Aorta (tissue), 5 donors: Measurements from ENCODE around the gene URB1. TPM values are rescaled to one million over a fixed set of nuclear protein-coding genes. Genes with fewer than 3 reads are reported as not detected.
A peak's percentile ranks its signal among the peaks of the same experiment; 100 is the strongest.

Experiments used
- ATAC-seq: fragments of 200-7000 bp; cut with Tn5 transposase; one replicate; pipeline ENCODE4 v1.9.1; 2022; ENCODE audit warnings: moderate library complexity; ENCODE audit not compliant: low FRiP score
- DNase-seq, 2 donors: peaks; one replicate each; pipeline ENCODE4 v3.0.0-alpha.2; 2020
- H3K27ac ChIP-seq, 2 donors: one replicate each; pipeline ENCODE4 v1.5.1; 2013; ENCODE audit warnings: low read length in 2 of 2, mild to moderate bottlenecking in 2 of 2, moderate library complexity in 2 of 2, control low read depth in 1 of 2, inconsistent platforms in 1 of 2, low read depth in 1 of 2
- H3K27me3 ChIP-seq, 2 donors: one replicate each; pipeline ENCODE4 v1.6.1; 2013; ENCODE audit warnings: control low read depth in 1 of 2, low read length in 1 of 2, mild to moderate bottlenecking in 1 of 2, moderate library complexity in 1 of 2; ENCODE audit not compliant: insufficient read depth in 2 of 2, control insufficient read depth in 1 of 2
- H3K36me3 ChIP-seq, 2 donors: one replicate each; pipeline ENCODE4 v1.6.1; 2013; ENCODE audit warnings: control low read depth in 1 of 2, low read length in 1 of 2, mild to moderate bottlenecking in 1 of 2; ENCODE audit not compliant: insufficient read depth in 2 of 2, control insufficient read depth in 1 of 2
- H3K4me1 ChIP-seq, 2 donors: one replicate each; pipeline ENCODE4 v1.6.1; 2013; ENCODE audit warnings: low read length in 2 of 2, control low read depth in 1 of 2, mild to moderate bottlenecking in 1 of 2, moderate library complexity in 1 of 2; ENCODE audit not compliant: insufficient read depth in 2 of 2, control insufficient read depth in 1 of 2
- H3K4me3 ChIP-seq, 2 donors: one replicate each; pipeline ENCODE4 v1.5.1; 2013; ENCODE audit warnings: low read length in 2 of 2, control low read depth in 1 of 2, mild to moderate bottlenecking in 1 of 2
- H3K9me3 ChIP-seq: one replicate; pipeline ENCODE4 v1.6.1; 2013; ENCODE audit warnings: mild to moderate bottlenecking, low read length; ENCODE audit not compliant: control insufficient read depth
- WGBS, 2 donors: extraction: QIAGEN DNeasy Blood & Tissue Kit; methylation state at CpG; one replicate each; pipeline ENCODE4 v1.1.7; 2013; 5-methylcytosine and 5-hydroxymethylcytosine counted together
- intact Hi-C, 2 donors: fragments of 100-400 bp; cut with DNase I; formaldehyde crosslinking; loops; one replicate each; pipeline versions ENCODE4 v1.14.2 to v1.15.0; 2022
- polyA plus RNA-seq, 2 donors: library from polyadenylated mRNA; stranded (reverse); fragments of 200-250 nt; gene quantifications; one replicate each; pipeline ENCODE4 v1.2.3, GENCODE V29; 2013
- total RNA-seq, 2 donors: library from RNA; stranded (reverse); fragmentation: NEBNext Ultra II Directional; extraction: Animal tissue kit (Norgen Biotek cat#: 25700); gene quantifications; one replicate each; pipeline ENCODE4 v1.2.1, GENCODE V29; 2021
- donor health status: healthy with polysubstance abuse.
- donor health status: Bipolar disorder and iron deficiency.
- donor health status: DM: no; HTN: no; CAD: no.
- donor health status: DM: no; HTN: no; CAD: no.
- donor health status: DM: yes; HTN: yes; CAD: no.

URB1 gene
- total and polyA plus RNA-seq, 4 donors = 2.0 to 34.2 (median 13.0) TPM

GRCh38 chr21:32329776-32330175 lies 63.0 kb downstream of the URB1 start:
- peaks cover 3 to 4% of the 10 kb centered on the region in 2 donors for H3K4me1 ChIP-seq
- no peak overlapping the region for H3K4me3 ChIP-seq
- no peaks in the 10 kb centered on the region for H3K27me3 ChIP-seq
- ATAC-seq = peak; percentile 54
- peak overlapping the region; percentile 46 to 79 for H3K27ac ChIP-seq
- intact Hi-C loops = loop anchor here in 1 of 2 donors (5.0 to 10.0 kb wide), 3 partner anchors 43 to 275 kb away; no protein-coding TSS in a partner anchor
- H3K9me3 ChIP-seq = no peaks in the 10 kb centered on the region
- WGBS, 2 donors = 9 to 11% methylated on average over 3 of the region's 3 CpGs
- no peak for DNase-seq
- H3K36me3 ChIP-seq = peaks cover 4 to 12% of the 10 kb centered on the region in 2 donors

GRCh38 chr21:32329331-32329730 lies 63.5 kb downstream of the URB1 start:
- peaks cover 4 to 11% of the 10 kb centered on the region in 2 donors for H3K36me3 ChIP-seq
- peak overlapping the region; percentile 46 to 96 for H3K27ac ChIP-seq
- H3K4me1 ChIP-seq = peaks cover 3 to 4% of the 10 kb centered on the region in 2 donors
- no peaks in the 10 kb centered on the region for H3K9me3 ChIP-seq
- peak; percentile 91 for ATAC-seq
- peak in 1 of 2 donors; percentile 77 for DNase-seq
- intact Hi-C loops = loop anchor here in 1 of 2 donors (5.0 kb wide), 1 partner anchor 53 kb away; no protein-coding TSS in a partner anchor
- no peak overlapping the region for H3K4me3 ChIP-seq
- WGBS, 2 donors = 3 to 9% methylated on average over 2 of the region's 2 CpGs
- no peaks in the 10 kb centered on the region for H3K27me3 ChIP-seq

GRCh38 chr21:32328595-32328994 lies 64.2 kb downstream of the URB1 start:
- Histone ChIP-seq H3K36me3 (peaks cover 2 to 9% of the 10 kb centered on the region in 2 donors), H3K27ac (peak overlapping the region; percentile 46 to 96), H3K27me3 (no peaks in the 10 kb centered on the region), H3K4me3 (no peak overlapping the region), H3K9me3 (no peaks in the 10 kb centered on the region), H3K4me1 (peaks cover 3 to 4% of the 10 kb centered on the region in 2 donors)
- peak; percentile 61 for ATAC-seq
- 5 to 7% methylated on average over 3 of the region's 3 CpGs for WGBS, 2 donors
- no peak for DNase-seq
- intact Hi-C loops = loop anchor here in 1 of 2 donors (5.0 kb wide), 1 partner anchor 54 kb away; no protein-coding TSS in a partner anchor

GRCh38 chr21:32325706-32326105 lies 67.1 kb downstream of the URB1 start:
- H3K27me3 ChIP-seq = no peaks in the 10 kb centered on the region
- ATAC-seq (no peak), DNase-seq (no peak)
- peaks cover 5 to 7% of the 10 kb centered on the region in 2 donors for H3K36me3 ChIP-seq
- H3K4me1 ChIP-seq = peaks cover 3 to 4% of the 10 kb centered on the region in 2 donors
- no peak overlapping the region for H3K27ac ChIP-seq
- intact Hi-C loops = loop anchor here in 1 of 2 donors (5.0 kb wide), 1 partner anchor 57 kb away; no protein-coding TSS in a partner anchor
- 95 to 97% methylated on average over 8 of the region's 8 CpGs for WGBS, 2 donors
- no peak overlapping the region for H3K4me3 ChIP-seq
- no peaks in the 10 kb centered on the region for H3K9me3 ChIP-seq

GRCh38 chr21:32322676-32323075 lies 70.1 kb downstream of the URB1 start:
- 93 to 94% methylated on average over 10 of the region's 10 CpGs for WGBS, 2 donors
- peaks cover 11 to 14% of the 10 kb centered on the region in 2 donors for H3K36me3 ChIP-seq
- no peak for DNase-seq
- no peak overlapping the region for H3K27ac ChIP-seq
- ATAC-seq = no peak
- no peak overlapping the region for H3K4me3 ChIP-seq
- H3K27me3 ChIP-seq = no peaks in the 10 kb centered on the region
- no peaks in the 10 kb centered on the region for H3K9me3 ChIP-seq
- no peaks in the 10 kb centered on the region for H3K4me1 ChIP-seq
- intact Hi-C loops = no loop called here

- Histone ChIP-seq H3K36me3 (peaks cover 11 to 14% of the 10 kb centered on the region in 2 donors), H3K27me3 (no peaks in the 10 kb centered on the region)
Observed at GRCh38 chr21:32322103-32322502, 70.7 kb downstream of the URB1 start.

GRCh38 chr21:32321480-32321879 lies 71.3 kb downstream of the URB1 start:
- no peak for ATAC-seq
- H3K27me3 ChIP-seq = no peaks in the 10 kb centered on the region
- H3K4me3 ChIP-seq = no peak overlapping the region
- WGBS, 2 donors = 92 to 95% methylated on average over 13 of the region's 13 CpGs
- peaks cover 11 to 18% of the 10 kb centered on the region in 2 donors for H3K36me3 ChIP-seq
- H3K27ac ChIP-seq = no peak overlapping the region
- intact Hi-C loops = no loop called here
- no peaks in the 10 kb centered on the region for H3K9me3 ChIP-seq
- DNase-seq = no peak
- H3K4me1 ChIP-seq = no peaks in the 10 kb centered on the region

More at GRCh38 chr21:32322103-32322502, 70.7 kb downstream of the URB1 start:
- Histone ChIP-seq H3K27ac (no peak overlapping the region), H3K4me1 (no peaks in the 10 kb centered on the region), H3K9me3 (no peaks in the 10 kb centered on the region), H3K4me3 (no peak overlapping the region)
- intact Hi-C loops = no loop called here
- ATAC-seq = no peak
- no peak for DNase-seq
- 89% methylated on average over 12 of the region's 12 CpGs for WGBS, 2 donors

- H3K27me3 ChIP-seq = no peaks in the 10 kb centered on the region
- 89 to 92% methylated on average over 13 of the region's 13 CpGs for WGBS, 2 donors
Observed at GRCh38 chr21:32320726-32321125, 72.1 kb downstream of the URB1 start.

GRCh38 chr21:32320059-32320458 lies 72.8 kb downstream of the URB1 start:
- no peaks in the 10 kb centered on the region for H3K4me1 ChIP-seq
- no peak overlapping the region for H3K4me3 ChIP-seq
- no peaks in the 10 kb centered on the region for H3K9me3 ChIP-seq
- peaks cover 11 to 23% of the 10 kb centered on the region in 2 donors for H3K36me3 ChIP-seq
- ATAC-seq (no peak), DNase-seq (no peak)
- intact Hi-C loops = no loop called here
- 93 to 94% methylated on average over 6 of the region's 6 CpGs for WGBS, 2 donors
- H3K27ac ChIP-seq = no peak overlapping the region
- no peaks in the 10 kb centered on the region for H3K27me3 ChIP-seq

More at GRCh38 chr21:32320726-32321125, 72.1 kb downstream of the URB1 start:
- Histone ChIP-seq H3K4me3 (no peak overlapping the region), H3K9me3 (no peaks in the 10 kb centered on the region), H3K36me3 (peaks cover 11 to 23% of the 10 kb centered on the region in 2 donors), H3K4me1 (no peaks in the 10 kb centered on the region), H3K27ac (no peak overlapping the region)
- ATAC-seq = no peak
- DNase-seq = no peak
- intact Hi-C loops = no loop called here
